SU-DHL-6 (cell line): ENCODE results near the gene SLC25A26.

ENCODE experiments used
- H2AFZ ChIP-seq: fragments of 200-600 bp; sonication (generic); 2 replicates; pipeline ENCODE4 v1.6.1; 2014; ENCODE audit warnings: low read depth, mild to moderate bottlenecking, moderate library complexity, mixed read lengths, antibody characterized with exemption, low read length; ENCODE audit not compliant: severe bottlenecking
- H3F3A ChIP-seq: fragments of 200-600 bp; shearing (Covaris generic); 2 replicates; pipeline ENCODE4 v1.6.0; 2016; ENCODE audit warnings: antibody characterized with exemption, mild to moderate bottlenecking; ENCODE audit not compliant: insufficient read depth
- H3K27ac ChIP-seq: fragments of 200-600 bp; sonication (generic); 2 replicates; pipeline ENCODE4 v1.5.1; 2016; ENCODE audit warnings: low read depth, mild to moderate bottlenecking, low read length, moderate library complexity, mixed read lengths
- H3K27me3 ChIP-seq: fragments of 200-600 bp; sonication (generic), shearing (Covaris generic); 2 replicates; pipeline ENCODE4 v1.6.0; 2014; ENCODE audit warnings: mild to moderate bottlenecking, low read length
- H3K36me3 ChIP-seq: fragments of 200-600 bp; sonication (generic); 2 replicates; pipeline ENCODE4 v1.6.1; 2014; ENCODE audit warnings: mild to moderate bottlenecking, low read length, mixed read lengths
- H3K4me2 ChIP-seq: fragments of 300-600, 200-600 bp; shearing (Covaris generic), sonication (generic); 2 replicates; pipeline ENCODE4 v1.6.0; 2014; ENCODE audit warnings: low read length, low read depth, mild to moderate bottlenecking; ENCODE audit not compliant: poor library complexity, severe bottlenecking
- H3K4me3 ChIP-seq: fragments of 200-600 bp; sonication (generic); 2 replicates; pipeline ENCODE4 v1.5.1; 2014; ENCODE audit warnings: antibody characterized with exemption, low read length, mild to moderate bottlenecking, mixed read lengths; ENCODE audit not compliant: insufficient read depth, poor library complexity, severe bottlenecking
- H3K79me2 ChIP-seq: fragments of 200-600 bp; sonication (generic); 2 replicates; pipeline ENCODE4 v1.6.1; 2014; ENCODE audit warnings: mild to moderate bottlenecking, low read length, moderate library complexity; ENCODE audit not compliant: insufficient read depth
- H3K9ac ChIP-seq: fragments of 200-600 bp; sonication (generic); 2 replicates; pipeline ENCODE4 v1.7.0; 2014; ENCODE audit warnings: mild to moderate bottlenecking, low read length
- H3K9me2 ChIP-seq: fragments of 200-600 bp; sonication (generic); replicated peaks from 2 replicates; pipeline ENCODE4 v1.6.1; 2014; ENCODE audit warnings: low read length; ENCODE audit not compliant: insufficient read depth
- H3K9me3 ChIP-seq: fragments of 200-600 bp; sonication (generic); 2 replicates; pipeline ENCODE4 v1.6.1; 2014; ENCODE audit warnings: low read length, mixed read lengths; ENCODE audit not compliant: insufficient read depth
- H4K20me1 ChIP-seq: fragments of 200-600 bp; sonication (generic); 2 replicates; pipeline ENCODE4 v1.6.1; 2014; ENCODE audit warnings: low read depth, mild to moderate bottlenecking, antibody characterized with exemption, low read length, moderate library complexity, mixed read lengths
- CTCF ChIP-seq: fragments of 200-600 bp; sonication (generic); IDR thresholded peaks from one replicate; pipeline ENCODE4 v1.5.1; 2017; ENCODE audit warnings: antibody characterized with exemption, mild to moderate bottlenecking, low read length, moderate library complexity; ENCODE audit not compliant: insufficient read depth, poor library complexity, severe bottlenecking
- EZH2phosphoT487 ChIP-seq: fragments of 200-600 bp; sonication (generic), shearing (Covaris generic); conservative IDR thresholded peaks from 2 replicates; pipeline ENCODE4 v1.6.1; 2018; ENCODE audit warnings: mild to moderate bottlenecking, antibody characterized with exemption, low read length, moderate library complexity, mixed read lengths

The SLC25A26 gene

DNA sequence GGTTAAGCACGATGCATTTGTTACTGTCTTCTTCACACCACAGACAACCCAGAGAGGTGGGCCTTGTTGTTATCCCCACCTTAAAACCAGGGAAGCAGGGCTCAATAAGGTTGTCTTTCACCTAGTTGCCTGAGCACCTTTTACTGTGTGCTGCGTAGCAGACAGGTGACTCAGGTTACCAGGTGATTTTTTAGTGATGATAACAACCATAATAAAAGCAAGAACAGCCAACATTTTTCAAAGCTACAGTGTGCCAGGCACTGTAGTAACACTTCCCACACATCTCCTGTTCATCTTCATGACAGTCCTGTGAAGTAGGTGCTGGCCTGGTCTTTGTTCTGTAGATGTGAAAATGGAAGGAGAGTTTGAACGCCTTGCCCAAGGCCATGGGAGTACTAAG lies 132.2 kb downstream of the SLC25A26 start:
- H3K4me3 ChIP-seq, result no peak overlapping the region
- no peaks in the 10 kb centered on the region for H3K79me2 ChIP-seq
- no peaks in the 10 kb centered on the region for H3K27me3 ChIP-seq
- no peak overlapping the region for H3K27ac ChIP-seq
- H2AFZ ChIP-seq, result no peak overlapping the region
- no peaks in the 10 kb centered on the region for H3K36me3 ChIP-seq
- H3K9ac ChIP-seq, result no peak overlapping the region
- no peak overlapping the region for H3K4me2 ChIP-seq
- no peaks in the 10 kb centered on the region for H3K9me2 ChIP-seq
- no peaks in the 10 kb centered on the region for H4K20me1 ChIP-seq
- H3K9me3 ChIP-seq, result no peaks in the 10 kb centered on the region
- TF ChIP-seq CTCF (no peak), EZH2phosphoT487 (no peak)
- H3F3A ChIP-seq, result no peaks in the 10 kb centered on the region

DNA sequence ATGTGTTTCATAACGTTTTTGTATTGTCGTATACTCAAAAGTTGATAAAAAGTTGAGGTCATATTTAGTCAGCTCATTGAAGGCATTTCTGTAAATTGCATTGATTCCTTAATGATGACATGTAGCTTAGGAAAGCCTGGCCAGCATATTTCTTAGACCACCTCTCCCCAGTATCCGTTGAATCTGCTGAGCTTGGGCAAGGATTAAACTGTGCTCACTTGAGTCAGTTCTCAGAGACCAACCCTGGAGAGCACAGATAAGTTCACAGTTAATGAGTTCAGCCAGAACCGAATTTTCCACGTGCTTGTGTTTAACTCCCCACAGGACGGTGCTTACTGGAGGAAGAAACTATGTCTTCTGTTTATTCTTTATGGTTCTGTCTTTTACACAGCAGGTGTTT lies 132.7 kb downstream of the SLC25A26 start:
- no peak overlapping the region for H3K27ac ChIP-seq
- no peaks in the 10 kb centered on the region for H3K9me3 ChIP-seq
- H3K36me3 ChIP-seq, result no peaks in the 10 kb centered on the region
- H3K9ac ChIP-seq, result no peak overlapping the region
- no peaks in the 10 kb centered on the region for H3K27me3 ChIP-seq
- no peak overlapping the region for H2AFZ ChIP-seq
- no peak overlapping the region for H3K4me3 ChIP-seq
- H3K9me2 ChIP-seq, result no peaks in the 10 kb centered on the region
- H4K20me1 ChIP-seq, result no peaks in the 10 kb centered on the region
- H3F3A ChIP-seq, result no peaks in the 10 kb centered on the region
- no peak overlapping the region for H3K4me2 ChIP-seq
- no peaks in the 10 kb centered on the region for H3K79me2 ChIP-seq
- TF ChIP-seq CTCF, result no peak

DNA sequence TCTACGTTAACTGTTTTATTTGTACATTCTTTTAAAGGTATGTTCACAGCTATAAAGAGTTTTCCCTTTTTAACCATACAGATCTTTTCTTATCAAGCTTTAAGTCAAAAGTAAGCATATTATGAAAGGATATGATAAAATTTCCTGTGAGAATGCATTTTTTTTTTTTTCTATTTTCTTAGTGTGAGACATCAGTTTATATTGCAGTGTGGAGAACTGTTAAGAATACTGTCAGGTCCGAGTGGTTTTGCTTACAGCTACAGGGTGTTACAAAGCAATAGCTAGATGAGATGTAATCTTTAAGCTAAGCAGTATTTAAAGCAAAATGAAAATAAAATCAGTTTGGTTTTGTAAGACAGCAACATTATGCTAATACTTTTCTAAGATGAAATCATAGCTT lies 133.2 kb downstream of the SLC25A26 start:
- no peak for TF ChIP-seq CTCF
- no peak for TF ChIP-seq EZH2phosphoT487
- Histone ChIP-seq H3K27ac (no peak overlapping the region), H4K20me1 (no peaks in the 10 kb centered on the region), H3K79me2 (no peaks in the 10 kb centered on the region), H3F3A (no peaks in the 10 kb centered on the region), H3K9ac (no peak overlapping the region), H3K27me3 (no peaks in the 10 kb centered on the region), H3K9me2 (no peaks in the 10 kb centered on the region), H3K4me2 (no peak overlapping the region), H2AFZ (no peak overlapping the region), H3K36me3 (no peaks in the 10 kb centered on the region), H3K4me3 (no peak overlapping the region), H3K9me3 (no peaks in the 10 kb centered on the region)

DNA sequence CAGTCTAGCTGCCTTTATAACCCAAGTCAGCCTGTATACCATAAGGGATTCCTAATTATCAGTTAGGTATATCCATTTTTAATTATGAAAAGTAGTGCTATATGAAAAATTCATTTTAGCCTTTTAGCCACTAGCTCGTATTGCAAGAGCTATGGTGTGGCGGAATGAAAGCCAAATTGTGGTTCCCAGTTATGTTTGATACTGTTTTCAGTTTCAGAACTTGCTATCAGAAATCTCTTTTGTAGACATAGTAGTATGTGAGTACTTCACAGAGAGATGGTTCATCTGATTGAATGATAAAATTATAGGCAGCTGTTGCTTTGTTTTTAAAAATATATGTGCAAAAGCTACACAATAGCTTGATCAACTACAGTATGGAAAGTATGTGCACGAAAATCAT lies 134.6 kb downstream of the SLC25A26 start:
- Histone ChIP-seq H3K4me3 (no peak overlapping the region), H3K9ac (no peak overlapping the region), H3K4me2 (no peak overlapping the region), H3K79me2 (no peaks in the 10 kb centered on the region), H4K20me1 (no peaks in the 10 kb centered on the region), H3F3A (no peaks in the 10 kb centered on the region), H2AFZ (no peak overlapping the region), H3K36me3 (no peaks in the 10 kb centered on the region), H3K9me2 (no peaks in the 10 kb centered on the region), H3K27ac (no peak overlapping the region), H3K27me3 (no peaks in the 10 kb centered on the region), H3K9me3 (no peaks in the 10 kb centered on the region)
- no peak for TF ChIP-seq EZH2phosphoT487
- no peak for TF ChIP-seq CTCF
